H1 (cell line): Measurements from ENCODE around the gene ZSCAN30. TPM values are rescaled to one million over a fixed set of nuclear protein-coding genes. Genes with fewer than 3 reads are reported as not detected.

ENCODE experiments used
- CTCF ChIA-PET: fragments of 300-600 bp; sonication (Branson Sonifier 250); formaldehyde crosslinking; loops from one replicate; lab custom pipeline; 2021; ENCODE audit not compliant: partially characterized antibody; lab: Charles Lee
- POLR2A ChIA-PET: fragments of 300-600 bp; sonication (Branson Sonifier 250); formaldehyde crosslinking; loops from one replicate; lab custom pipeline; 2021; ENCODE audit warnings: inconsistent platforms; ENCODE audit not compliant: partially characterized antibody; lab: Charles Lee
- DNase-seq, 2 experiments: peaks; one replicate each; pipeline versions ENCODE4 v3.0.0 to v3.0.0-alpha.2; 2010 to 2022; ENCODE audit warnings: low spot score in 2 of 2, low read depth in 1 of 2, mixed read lengths in 1 of 2
- FAIRE-seq: peaks from 2 replicates; lab custom pipeline; 2011; peaks lifted over from hg19 to GRCh38; lab: Jason Lieb, UNC
- H2AFZ ChIP-seq: 2 replicates; pipeline ENCODE4 v1.8.1; 2012; ENCODE audit warnings: low read length, inconsistent platforms
- H2AK5ac ChIP-seq: 2 replicates; pipeline ENCODE4 v1.6.1; 2013; ENCODE audit warnings: low read depth, low read length
- H2BK120ac ChIP-seq: replicated peaks from 2 replicates; pipeline ENCODE3; 2013; ENCODE audit warnings: low read depth, low read length, inconsistent platforms
- H2BK12ac ChIP-seq: 2 replicates; pipeline ENCODE4 v1.6.1; 2013; ENCODE audit warnings: low read depth, low read length
- H2BK15ac ChIP-seq: 2 replicates; pipeline ENCODE4 v1.6.1; 2013; ENCODE audit warnings: low read length
- H2BK20ac ChIP-seq: 2 replicates; pipeline ENCODE4 v1.6.1; 2013; ENCODE audit warnings: low read length
- H2BK5ac ChIP-seq: 2 replicates; pipeline ENCODE4 v1.6.1; 2013; ENCODE audit warnings: low read depth, low read length
- H3K14ac ChIP-seq: 2 replicates; pipeline ENCODE4 v1.6.1; 2013; ENCODE audit warnings: inconsistent platforms; ENCODE audit not compliant: insufficient read length
- H3K18ac ChIP-seq: 2 replicates; pipeline ENCODE4 v1.6.1; 2013; ENCODE audit warnings: low read length; ENCODE audit errors: extremely low read depth
- H3K23ac ChIP-seq: 2 replicates; pipeline ENCODE4 v1.6.1; 2013; ENCODE audit warnings: inconsistent platforms; ENCODE audit not compliant: insufficient read length
- H3K23me2 ChIP-seq: 2 replicates; pipeline ENCODE4 v1.6.1; 2013; ENCODE audit warnings: low read depth, low read length
- H3K27ac ChIP-seq: 2 replicates; pipeline ENCODE4 v1.6.1; 2011; ENCODE audit warnings: low read depth, low read length, inconsistent platforms
- H3K27me3 ChIP-seq, 4 experiments: replicated peaks in 1 of 4; 1 replicate in 1 of 4; 2 replicates in 3 of 4; pipeline versions ENCODE4 v1.6.1 to v1.8.1; 2011 to 2013; ENCODE audit warnings: low read length in 3 of 4, mild to moderate bottlenecking in 3 of 4, inconsistent platforms in 2 of 4, mixed read lengths in 2 of 4, moderate library complexity in 1 of 4; ENCODE audit not compliant: control insufficient read depth in 3 of 4, insufficient read depth in 3 of 4; ENCODE audit errors: extremely low read depth in 1 of 4
- H3K36me3 ChIP-seq, 4 experiments: 2 replicates each; pipeline versions ENCODE4 v1.6.1 to v1.8.1; 2011 to 2013; ENCODE audit warnings: mild to moderate bottlenecking in 4 of 4, low read length in 3 of 4, moderate library complexity in 2 of 4, control low read depth in 1 of 4, inconsistent platforms in 1 of 4; ENCODE audit not compliant: insufficient read depth in 4 of 4, control insufficient read depth in 2 of 4
- H3K4ac ChIP-seq: replicated peaks from 2 replicates; pipeline ENCODE3; 2013; ENCODE audit warnings: low read length, low read depth, mixed read lengths, inconsistent platforms; ENCODE audit not compliant: insufficient read length
- H3K4me1 ChIP-seq, 4 experiments: replicated peaks in 1 of 4; 1 replicate in 1 of 4; 2 replicates in 3 of 4; pipeline versions ENCODE4 v1.6.1 to v1.8.1; 2011 to 2013; ENCODE audit warnings: low read length in 3 of 4, inconsistent platforms in 2 of 4, mixed read lengths in 1 of 4; ENCODE audit not compliant: insufficient read depth in 4 of 4, control insufficient read depth in 3 of 4
- H3K4me2 ChIP-seq, 2 experiments: 2 replicates each; pipeline versions ENCODE4 v1.6.1 to v1.8.1; 2011 to 2013; ENCODE audit warnings: low read depth in 2 of 2, low read length in 2 of 2, control low read depth in 1 of 2, inconsistent platforms in 1 of 2, mild to moderate bottlenecking in 1 of 2; ENCODE audit not compliant: insufficient read depth in 1 of 2
- H3K4me3 ChIP-seq, 4 experiments: fragments of 200-600, 300-600 bp in 1 of 4; sonication (generic), shearing (Covaris generic), sonication (Bioruptor Twin) in 1 of 4; 2 replicates each; pipeline versions ENCODE4 v1.5.1 to v1.8.1; 2011 to 2016; ENCODE audit warnings: low read length in 4 of 4, low read depth in 3 of 4, control low read depth in 2 of 4, inconsistent platforms in 2 of 4, mild to moderate bottlenecking in 2 of 4, mixed read lengths in 1 of 4, moderate library complexity in 1 of 4; ENCODE audit not compliant: insufficient read depth in 2 of 4; ENCODE audit errors: extremely low read depth in 1 of 4
- H3K56ac ChIP-seq: replicated peaks from 2 replicates; pipeline ENCODE3; 2013; ENCODE audit warnings: low read depth, mild to moderate bottlenecking, mixed read lengths, low read length, inconsistent platforms; ENCODE audit not compliant: insufficient read length
- H3K79me1 ChIP-seq: 2 replicates; pipeline ENCODE4 v1.6.1; 2013; ENCODE audit warnings: low read depth, low read length, control low read depth
- H3K79me2 ChIP-seq, 2 experiments: 2 replicates each; pipeline versions ENCODE4 v1.6.1 to v1.8.1; 2012 to 2013; ENCODE audit warnings: low read length in 2 of 2, mild to moderate bottlenecking in 2 of 2, inconsistent platforms in 1 of 2; ENCODE audit not compliant: insufficient read depth in 2 of 2, control insufficient read depth in 1 of 2
- H3K9ac ChIP-seq, 4 experiments: replicated peaks in 1 of 4; 1 replicate in 1 of 4; 2 replicates in 3 of 4; pipeline versions ENCODE4 v1.6.1 to v1.8.1; 2011 to 2013; ENCODE audit warnings: low read depth in 3 of 4, low read length in 3 of 4, control low read depth in 2 of 4, mild to moderate bottlenecking in 2 of 4, moderate library complexity in 2 of 4, inconsistent platforms in 1 of 4; ENCODE audit errors: extremely low read depth in 1 of 4
- H3K9me3 ChIP-seq, 2 experiments: 2 replicates each; pipeline versions ENCODE4 v1.6.1 to v1.8.1; 2012 to 2013; ENCODE audit warnings: mild to moderate bottlenecking in 2 of 2, moderate library complexity in 2 of 2, control low read depth in 1 of 2, inconsistent platforms in 1 of 2, low read depth in 1 of 2, low read length in 1 of 2, mixed read lengths in 1 of 2; ENCODE audit not compliant: insufficient read depth in 2 of 2
- H4K20me1 ChIP-seq, 2 experiments: replicated peaks in 1 of 2; 2 replicates each; pipeline versions ENCODE3 to v1.8.1; 2011 to 2013; ENCODE audit warnings: inconsistent platforms in 2 of 2, low read length in 2 of 2, mild to moderate bottlenecking in 1 of 2; ENCODE audit not compliant: insufficient read depth in 2 of 2, control insufficient read depth in 1 of 2
- H4K5ac ChIP-seq: 2 replicates; pipeline ENCODE4 v1.6.1; 2013; ENCODE audit warnings: low read length, low read depth, mixed read lengths, inconsistent platforms; ENCODE audit not compliant: insufficient read length
- H4K8ac ChIP-seq: 2 replicates; pipeline ENCODE4 v1.8.0; 2013; ENCODE audit warnings: mild to moderate bottlenecking, moderate library complexity, low read length, inconsistent platforms; ENCODE audit not compliant: insufficient read depth; ENCODE audit errors: extremely low read depth
- H4K91ac ChIP-seq: replicated peaks from 2 replicates; pipeline ENCODE3; 2013; ENCODE audit warnings: low read length, mixed read lengths, inconsistent platforms; ENCODE audit not compliant: insufficient read length
- ATF2 ChIP-seq: IDR thresholded peaks from 2 replicates; pipeline ENCODE4 v1.6.1; 2012; ENCODE audit warnings: low read length, inconsistent platforms
- BACH1 ChIP-seq: IDR thresholded peaks from 2 replicates; pipeline ENCODE4 v1.6.1; 2012; ENCODE audit warnings: low read length, improper control_type of control experiment
- CTBP2 ChIP-seq: IDR thresholded peaks from 2 replicates; pipeline ENCODE4 v1.7.0; 2011; ENCODE audit warnings: borderline replicate concordance, mild to moderate bottlenecking, moderate library complexity, mixed read lengths, low read length; ENCODE audit not compliant: insufficient read depth, insufficient read length
- JUN ChIP-seq: IDR thresholded peaks from 2 replicates; pipeline ENCODE4 v1.6.1; 2011; ENCODE audit warnings: low read depth, mild to moderate bottlenecking, improper control_type of control experiment, low read length
- KDM1A ChIP-seq: fragments of 200-600, 300-600 bp; sonication (generic); IDR thresholded peaks from 2 replicates; pipeline ENCODE4 v1.7.1; 2016; ENCODE audit warnings: mild to moderate bottlenecking, low read length, borderline replicate concordance
- RBBP5 ChIP-seq: IDR thresholded peaks from 2 replicates; pipeline ENCODE4 v1.7.1; 2012; ENCODE audit warnings: low read depth, mild to moderate bottlenecking, inconsistent platforms, low read length, moderate library complexity, borderline replicate concordance
- RFX5 ChIP-seq: IDR thresholded peaks from 2 replicates; pipeline ENCODE4 v1.6.1; 2011; ENCODE audit warnings: low read depth, low read length, improper control_type of control experiment, borderline replicate concordance
- SIX5 ChIP-seq: IDR thresholded peaks from 2 replicates; pipeline ENCODE4 v1.6.1; 2011; ENCODE audit warnings: mild to moderate bottlenecking, low read depth, low read length
- SP1 ChIP-seq: IDR thresholded peaks from 2 replicates; pipeline ENCODE4 v1.6.1; 2011; ENCODE audit warnings: low read depth, low read length
- SP2 ChIP-seq: IDR thresholded peaks from 2 replicates; pipeline ENCODE4 v1.6.1; 2012; ENCODE audit warnings: mild to moderate bottlenecking, low read length, inconsistent platforms
- TAF7 ChIP-seq: optimal IDR thresholded peaks from 2 replicates; pipeline ENCODE3; 2011; ENCODE audit warnings: low read depth, mild to moderate bottlenecking, inconsistent platforms, low read length, moderate library complexity, borderline replicate concordance
- USF2 ChIP-seq: IDR thresholded peaks from 2 replicates; pipeline ENCODE4 v1.6.1; 2011; ENCODE audit warnings: low read length, improper control_type of control experiment
- WGBS, 2 experiments: shearing (Covaris generic) in 1 of 2; methylation state at CpG; one replicate each; pipeline versions ENCODE4 v1.1.6 to v1.1.7; 2013 to 2015; ENCODE audit warnings: low lambda C conversion rate in 2 of 2, mixed read lengths in 2 of 2, inconsistent platforms in 1 of 2, low coverage in 1 of 2, missing lambda C conversion rate in 1 of 2; ENCODE audit not compliant: insufficient replicate concordance in 2 of 2, insufficient coverage in 1 of 2, insufficient read length in 1 of 2; ENCODE audit errors: extremely low coverage in 1 of 2, missing lambda C conversion rate in 1 of 2; 5-methylcytosine and 5-hydroxymethylcytosine counted together
- polyA plus RNA-seq, 7 experiments: library from polyadenylated mRNA; depleted of rRNA in 3 of 7; stranded (reverse) in 5 of 7; unstranded in 2 of 7; fragments of >200 nt in 5 of 7; fragments of 200-250 nt in 2 of 7; gene quantifications; 1 replicate in 5 of 7; 2 replicates in 1 of 7; 4 replicates in 1 of 7; pipeline versions ENCODE4 v1.2.1 to v1.2.3, GENCODE V29; 2011 to 2013; ENCODE audit warnings: missing spikeins in 2 of 7, mixed read lengths in 2 of 7
- total RNA-seq: library from RNA; stranded (reverse); fragmentation: NEBNext Ultra II Directional; extraction: Animal tissue kit (Norgen Biotek cat#: 25700); gene quantifications from 2 replicates; pipeline ENCODE4 v1.2.1, GENCODE V29; 2021

ZSCAN30 gene
- total and polyA plus RNA-seq, 2 of the 8 experiments (the other 6 are each of a cell fraction or from before 2014, with no cell fraction given) = 4.4 to 10.3 TPM

GRCh38 chr18:35223797-35224196 is 66.2 kb downstream of the ZSCAN30 start:
- ChIA-PET CTCF (no interaction called here), POLR2A (no interaction called here)
- TF ChIP-seq JUN (no peak), KDM1A (no peak), SIX5 (no peak), TAF7 (no peak), SP2 (no peak), RFX5 (no peak), BACH1 (no peak), SP1 (no peak), USF2 (no peak), RBBP5 (no peak), CTBP2 (no peak), ATF2 (no peak)

More at GRCh38 chr18:35223797-35224196, 66.2 kb downstream of the ZSCAN30 start:
- Histone ChIP-seq H2BK5ac (no peak overlapping the region), H2AK5ac (no peak overlapping the region), H3K23ac (no peak overlapping the region), H4K20me1 (no peaks in the 10 kb centered on the region), H3K4ac (no peak overlapping the region), H4K8ac (no peak overlapping the region), H2AFZ (no peak overlapping the region), H2BK120ac (no peak overlapping the region), H3K36me3 (no peaks in the 10 kb centered on the region), H3K27ac (no peak overlapping the region), H4K5ac (no peak overlapping the region), H3K4me1 (no peaks in the 10 kb centered on the region), H3K56ac (no peak overlapping the region), H3K27me3 (no peaks in the 10 kb centered on the region), H3K4me2 (no peak overlapping the region), H3K79me2 (no peaks in the 10 kb centered on the region), H3K18ac (no peak overlapping the region), H4K91ac (no peak overlapping the region), H3K4me3 (no peak overlapping the region), H3K9ac (no peak overlapping the region), H3K9me3 (no peaks in the 10 kb centered on the region), H2BK12ac (no peak overlapping the region), H3K14ac (no peak overlapping the region), H2BK15ac (no peak overlapping the region), H3K23me2 (no peaks in the 10 kb centered on the region), H3K79me1 (no peaks in the 10 kb centered on the region), H2BK20ac (no peak overlapping the region)
- 94% methylated on average over 3 of the region's 3 CpGs; no CpG with 5 or more reads in 1 of the 2 experiments for WGBS, 2 experiments
- FAIRE-seq (no peak), DNase-seq (no peak)
